WTC11 (cell line): ENCODE data around the gene NRDC. TPM values are rescaled to one million over a fixed set of nuclear protein-coding genes. Genes with fewer than 3 reads are reported as not detected.

Experiments used
- ATAC-seq: fragments of 200-7000 bp; cut with Tn5 transposase; 2 replicates; pipeline ENCODE4 v1.10.0; 2021; ENCODE audit warnings: mild to moderate bottlenecking, moderate library complexity
- CTCF ChIA-PET: fragments of 300-600 bp; sonication (Branson Sonifier 250); formaldehyde crosslinking; loops from one replicate; lab custom pipeline; 2021; ENCODE audit warnings: antibody characterized with exemption; lab: Charles Lee
- POLR2A ChIA-PET: fragments of 350-600 bp; sonication (Branson Sonifier 250); formaldehyde crosslinking; loops from one replicate; lab custom pipeline; 2021; ENCODE audit warnings: antibody characterized with exemption; lab: Charles Lee
- DNase-seq: peaks from one replicate; pipeline ENCODE4 v3.0.0; 2021; ENCODE audit warnings: low spot score
- H3K27ac Mint-ChIP-seq: 2 replicates; pipeline ENCODE4 v1.8.0; 2021; ENCODE audit warnings: mixed read lengths
- H3K27me3 Mint-ChIP-seq: 2 replicates; pipeline ENCODE4 v1.8.0; 2021; ENCODE audit warnings: low read depth, mild to moderate bottlenecking, moderate library complexity, mixed read lengths
- H3K36me3 Mint-ChIP-seq: 2 replicates; pipeline ENCODE4 v1.8.0; 2021; ENCODE audit warnings: mixed read lengths
- H3K4me1 Mint-ChIP-seq: 2 replicates; pipeline ENCODE4 v1.8.0; 2022; ENCODE audit warnings: mixed read lengths
- H3K4me3 Mint-ChIP-seq: 2 replicates; pipeline ENCODE4 v1.8.0; 2021; ENCODE audit warnings: mild to moderate bottlenecking, moderate library complexity, mixed read lengths
- H3K9me3 Mint-ChIP-seq: 2 replicates; pipeline ENCODE4 v1.8.0; 2021; ENCODE audit warnings: mixed read lengths
- ATF1 ChIP-seq: sonication (generic); formaldehyde crosslinking; IDR thresholded peaks from 2 replicates; pipeline ENCODE4 v1.8.1; 2023; ENCODE audit warnings: mild to moderate bottlenecking, moderate library complexity, missing genetic modification reagents
- CBFB ChIP-seq: sonication (generic); formaldehyde crosslinking; IDR thresholded peaks from 2 replicates; pipeline ENCODE4 v1.8.1; 2022; ENCODE audit warnings: mild to moderate bottlenecking, low read depth, missing genetic modification reagents
- EMX1 ChIP-seq: fragments of 250-450 bp; sonication (Bioruptor Pico); IDR thresholded peaks from 2 replicates; pipeline ENCODE4 v1.8.0; 2021; ENCODE audit warnings: mild to moderate bottlenecking
- IRF2 ChIP-seq: sonication (generic); formaldehyde crosslinking; IDR thresholded peaks from 2 replicates; pipeline ENCODE4 v1.8.0; 2022; ENCODE audit warnings: low read depth, missing genetic modification reagents, borderline replicate concordance
- MYBL2 ChIP-seq: sonication (generic); formaldehyde crosslinking; IDR thresholded peaks from 2 replicates; pipeline ENCODE4 v1.8.1; 2023; ENCODE audit warnings: mild to moderate bottlenecking, moderate library complexity, missing genetic modification reagents
- NFYB ChIP-seq: sonication (generic); formaldehyde crosslinking; conservative IDR thresholded peaks from 2 replicates; pipeline ENCODE4 v1.8.0; 2022; ENCODE audit warnings: low read depth, missing genetic modification reagents
- OVOL2 ChIP-seq: fragments of 250-450 bp; sonication (Bioruptor Pico); IDR thresholded peaks from 2 replicates; pipeline ENCODE4 v1.9.0; 2021; ENCODE audit warnings: mild to moderate bottlenecking, borderline replicate concordance
- SOX15 ChIP-seq: fragments of 250-450 bp; sonication (Bioruptor Pico); IDR thresholded peaks from 2 replicates; pipeline ENCODE4 v1.9.0; 2021; ENCODE audit warnings: mild to moderate bottlenecking
- TEAD1 ChIP-seq: sonication (generic); formaldehyde crosslinking; IDR thresholded peaks from 2 replicates; pipeline ENCODE4 v1.8.0; 2022; ENCODE audit warnings: mild to moderate bottlenecking, missing genetic modification reagents
- ZNF396 ChIP-seq: fragments of 250-450 bp; sonication (Bioruptor Pico); IDR thresholded peaks from 2 replicates; pipeline ENCODE4 v1.8.0; 2021; ENCODE audit warnings: mild to moderate bottlenecking, moderate library complexity, borderline replicate concordance
- ZNF423 ChIP-seq: fragments of 250-450 bp; sonication (Bioruptor Pico); IDR thresholded peaks from 2 replicates; pipeline ENCODE4 v2.1.2; 2022; ENCODE audit warnings: mild to moderate bottlenecking, moderate library complexity
- total RNA-seq: library from RNA; stranded (reverse); gene quantifications from 3 replicates; pipeline ENCODE4 v1.2.3, GENCODE V29; 2021
- TF ChIP-seq, protein P1 (sequence below): sonication (generic); formaldehyde crosslinking; IDR thresholded peaks from 2 replicates; pipeline ENCODE4 v1.8.0; 2022; ENCODE audit warnings: mild to moderate bottlenecking, missing genetic modification reagents
- TF ChIP-seq, protein P2 (sequence below): sonication (generic); formaldehyde crosslinking; conservative IDR thresholded peaks from 2 replicates; pipeline ENCODE4 v1.8.1; 2023; ENCODE audit warnings: mild to moderate bottlenecking, low read depth, missing genetic modification reagents, moderate library complexity
- TF ChIP-seq, protein P3 (sequence below): sonication (generic); formaldehyde crosslinking; IDR thresholded peaks from 2 replicates; pipeline ENCODE4 v1.8.0; 2022; ENCODE audit warnings: mild to moderate bottlenecking, missing genetic modification reagents
- TF ChIP-seq, protein P4 (sequence below): fragments of 250-450 bp; sonication (Bioruptor Pico); IDR thresholded peaks from 2 replicates; pipeline ENCODE4 v2.1.2; 2022; ENCODE audit warnings: mild to moderate bottlenecking, moderate library complexity
- TF ChIP-seq, protein P5 (sequence below): sonication (generic); formaldehyde crosslinking; IDR thresholded peaks from 2 replicates; pipeline ENCODE4 v1.8.1; 2023; ENCODE audit warnings: mild to moderate bottlenecking, moderate library complexity, missing genetic modification reagents
- TF ChIP-seq, protein P6 (sequence below): fragments of 250-450 bp; sonication (Bioruptor Pico); conservative IDR thresholded peaks from 2 replicates; pipeline ENCODE4 v1.9.0; 2021; ENCODE audit warnings: mild to moderate bottlenecking
- TF ChIP-seq, protein P7 (sequence below): sonication (generic); formaldehyde crosslinking; IDR thresholded peaks from 2 replicates; pipeline ENCODE4 v1.8.1; 2023; ENCODE audit warnings: mild to moderate bottlenecking, missing genetic modification reagents, moderate library complexity
- TF ChIP-seq, protein P8 (sequence below): sonication (generic); formaldehyde crosslinking; IDR thresholded peaks from 2 replicates; pipeline ENCODE4 v1.8.1; 2022; ENCODE audit warnings: mild to moderate bottlenecking, missing genetic modification reagents, moderate library complexity, borderline replicate concordance
- TF ChIP-seq, protein P9 (sequence below): fragments of 250-450 bp; sonication (Bioruptor Pico); IDR thresholded peaks from 2 replicates; pipeline ENCODE4 v1.9.0; 2021; ENCODE audit warnings: mild to moderate bottlenecking

The NRDC gene
- total RNA-seq, 1 experiment from 2014 or later, result 201 TPM

DNA sequence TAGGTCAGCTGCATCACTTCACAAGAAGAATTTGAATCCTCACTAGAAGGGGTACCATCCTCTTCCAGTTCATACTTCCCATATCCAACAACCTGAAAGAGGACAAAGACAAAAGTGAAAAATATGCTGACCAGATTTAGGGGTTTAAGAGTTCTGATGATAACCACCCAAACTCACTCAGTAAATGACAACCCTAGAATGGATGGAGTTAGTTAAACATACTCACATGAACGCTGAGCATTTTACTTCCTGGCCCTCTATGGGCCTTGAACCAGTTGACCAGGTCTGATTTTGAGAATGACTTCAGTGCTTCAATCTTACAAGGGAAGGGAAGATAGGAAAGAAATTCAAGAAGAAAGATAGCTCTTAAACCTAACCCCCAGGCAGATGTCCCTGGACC lies 89.2 kb downstream of the NRDC start:
- ChIA-PET CTCF (no interaction called here), POLR2A (no interaction called here)
- Mint-ChIP-seq H3K9me3 (no peaks in the 10 kb centered on the region), H3K36me3 (peaks cover 80% of the 10 kb centered on the region), H3K27ac (no peak overlapping the region), H3K27me3 (no peaks in the 10 kb centered on the region), H3K4me3 (no peak overlapping the region)
- ATAC-seq (no peak), DNase-seq (no peak)
- TF ChIP-seq, protein P1, sequence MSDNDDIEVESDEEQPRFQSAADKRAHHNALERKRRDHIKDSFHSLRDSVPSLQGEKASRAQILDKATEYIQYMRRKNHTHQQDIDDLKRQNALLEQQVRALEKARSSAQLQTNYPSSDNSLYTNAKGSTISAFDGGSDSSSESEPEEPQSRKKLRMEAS (CRISPR knock-in tag), result no peak
- no peak for TF ChIP-seq ZNF396 (CRISPR knock-in tag)
- TF ChIP-seq, protein P2, sequence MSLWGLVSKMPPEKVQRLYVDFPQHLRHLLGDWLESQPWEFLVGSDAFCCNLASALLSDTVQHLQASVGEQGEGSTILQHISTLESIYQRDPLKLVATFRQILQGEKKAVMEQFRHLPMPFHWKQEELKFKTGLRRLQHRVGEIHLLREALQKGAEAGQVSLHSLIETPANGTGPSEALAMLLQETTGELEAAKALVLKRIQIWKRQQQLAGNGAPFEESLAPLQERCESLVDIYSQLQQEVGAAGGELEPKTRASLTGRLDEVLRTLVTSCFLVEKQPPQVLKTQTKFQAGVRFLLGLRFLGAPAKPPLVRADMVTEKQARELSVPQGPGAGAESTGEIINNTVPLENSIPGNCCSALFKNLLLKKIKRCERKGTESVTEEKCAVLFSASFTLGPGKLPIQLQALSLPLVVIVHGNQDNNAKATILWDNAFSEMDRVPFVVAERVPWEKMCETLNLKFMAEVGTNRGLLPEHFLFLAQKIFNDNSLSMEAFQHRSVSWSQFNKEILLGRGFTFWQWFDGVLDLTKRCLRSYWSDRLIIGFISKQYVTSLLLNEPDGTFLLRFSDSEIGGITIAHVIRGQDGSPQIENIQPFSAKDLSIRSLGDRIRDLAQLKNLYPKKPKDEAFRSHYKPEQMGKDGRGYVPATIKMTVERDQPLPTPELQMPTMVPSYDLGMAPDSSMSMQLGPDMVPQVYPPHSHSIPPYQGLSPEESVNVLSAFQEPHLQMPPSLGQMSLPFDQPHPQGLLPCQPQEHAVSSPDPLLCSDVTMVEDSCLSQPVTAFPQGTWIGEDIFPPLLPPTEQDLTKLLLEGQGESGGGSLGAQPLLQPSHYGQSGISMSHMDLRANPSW (CRISPR knock-in tag), result no peak
- TF ChIP-seq SOX15 (CRISPR knock-in tag), result no peak
- no peak for TF ChIP-seq MYBL2 (CRISPR knock-in tag)
- TF ChIP-seq IRF2 (CRISPR knock-in tag), result no peak
- TF ChIP-seq, protein P3, sequence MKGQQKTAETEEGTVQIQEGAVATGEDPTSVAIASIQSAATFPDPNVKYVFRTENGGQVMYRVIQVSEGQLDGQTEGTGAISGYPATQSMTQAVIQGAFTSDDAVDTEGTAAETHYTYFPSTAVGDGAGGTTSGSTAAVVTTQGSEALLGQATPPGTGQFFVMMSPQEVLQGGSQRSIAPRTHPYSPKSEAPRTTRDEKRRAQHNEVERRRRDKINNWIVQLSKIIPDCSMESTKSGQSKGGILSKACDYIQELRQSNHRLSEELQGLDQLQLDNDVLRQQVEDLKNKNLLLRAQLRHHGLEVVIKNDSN (CRISPR knock-in tag), result no peak
- TF ChIP-seq NFYB (CRISPR knock-in tag), result no peak
- TF ChIP-seq, protein P4, sequence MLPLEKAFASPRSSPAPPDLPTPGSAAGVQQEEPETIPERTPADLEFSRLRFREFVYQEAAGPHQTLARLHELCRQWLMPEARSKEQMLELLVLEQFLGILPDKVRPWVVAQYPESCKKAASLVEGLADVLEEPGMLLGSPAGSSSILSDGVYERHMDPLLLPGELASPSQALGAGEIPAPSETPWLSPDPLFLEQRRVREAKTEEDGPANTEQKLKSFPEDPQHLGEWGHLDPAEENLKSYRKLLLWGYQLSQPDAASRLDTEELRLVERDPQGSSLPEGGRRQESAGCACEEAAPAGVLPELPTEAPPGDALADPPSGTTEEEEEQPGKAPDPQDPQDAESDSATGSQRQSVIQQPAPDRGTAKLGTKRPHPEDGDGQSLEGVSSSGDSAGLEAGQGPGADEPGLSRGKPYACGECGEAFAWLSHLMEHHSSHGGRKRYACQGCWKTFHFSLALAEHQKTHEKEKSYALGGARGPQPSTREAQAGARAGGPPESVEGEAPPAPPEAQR (CRISPR knock-in tag), result no peak
- TF ChIP-seq ZNF423 (CRISPR knock-in tag), result no peak
- TF ChIP-seq, protein P5, sequence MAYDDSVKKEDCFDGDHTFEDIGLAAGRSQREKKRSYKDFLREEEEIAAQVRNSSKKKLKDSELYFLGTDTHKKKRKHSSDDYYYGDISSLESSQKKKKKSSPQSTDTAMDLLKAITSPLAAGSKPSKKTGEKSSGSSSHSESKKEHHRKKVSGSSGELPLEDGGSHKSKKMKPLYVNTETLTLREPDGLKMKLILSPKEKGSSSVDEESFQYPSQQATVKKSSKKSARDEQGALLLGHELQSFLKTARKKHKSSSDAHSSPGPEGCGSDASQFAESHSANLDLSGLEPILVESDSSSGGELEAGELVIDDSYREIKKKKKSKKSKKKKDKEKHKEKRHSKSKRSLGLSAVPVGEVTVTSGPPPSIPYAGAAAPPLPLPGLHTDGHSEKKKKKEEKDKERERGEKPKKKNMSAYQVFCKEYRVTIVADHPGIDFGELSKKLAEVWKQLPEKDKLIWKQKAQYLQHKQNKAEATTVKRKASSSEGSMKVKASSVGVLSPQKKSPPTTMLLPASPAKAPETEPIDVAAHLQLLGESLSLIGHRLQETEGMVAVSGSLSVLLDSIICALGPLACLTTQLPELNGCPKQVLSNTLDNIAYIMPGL, result no peak
- no peak for TF ChIP-seq OVOL2 (CRISPR knock-in tag)
- no peak for TF ChIP-seq TEAD1 (CRISPR knock-in tag)
- TF ChIP-seq ATF1, result no peak
- TF ChIP-seq EMX1, result no peak
- TF ChIP-seq, protein P6, sequence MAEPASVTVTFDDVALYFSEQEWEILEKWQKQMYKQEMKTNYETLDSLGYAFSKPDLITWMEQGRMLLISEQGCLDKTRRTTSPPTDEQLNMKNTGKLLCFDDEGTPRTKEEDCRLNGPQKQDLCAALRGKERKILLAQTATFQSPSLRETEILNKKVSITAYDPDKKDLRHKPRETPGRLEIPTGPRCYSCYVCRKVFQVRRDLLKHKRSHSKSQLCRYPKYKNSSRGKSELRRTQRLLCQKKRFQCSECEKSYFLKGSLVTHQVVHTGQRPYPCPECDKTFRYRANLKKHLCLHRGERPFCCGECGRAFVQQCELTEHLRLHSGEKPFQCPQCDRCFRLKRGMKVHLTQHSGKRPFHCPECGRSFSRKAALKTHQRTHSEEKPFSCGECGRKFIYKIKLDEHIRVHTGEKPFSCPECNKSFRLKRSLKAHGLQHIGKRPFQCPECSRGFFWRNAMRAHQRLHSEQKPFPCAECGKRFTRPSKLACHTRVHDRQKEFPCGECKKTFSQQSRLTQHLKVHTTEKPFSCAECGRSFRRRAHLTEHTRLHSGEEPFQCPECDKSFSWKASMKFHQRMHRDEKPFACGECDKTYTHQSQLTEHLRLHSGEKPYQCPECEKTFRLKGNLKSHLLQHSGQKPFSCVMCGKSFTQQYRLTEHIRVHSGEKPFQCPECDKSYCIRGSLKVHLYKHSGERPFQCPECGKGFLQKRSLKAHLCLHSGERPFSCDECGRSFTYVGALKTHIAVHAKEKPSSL (CRISPR knock-in tag), result no peak
- TF ChIP-seq, protein P7, sequence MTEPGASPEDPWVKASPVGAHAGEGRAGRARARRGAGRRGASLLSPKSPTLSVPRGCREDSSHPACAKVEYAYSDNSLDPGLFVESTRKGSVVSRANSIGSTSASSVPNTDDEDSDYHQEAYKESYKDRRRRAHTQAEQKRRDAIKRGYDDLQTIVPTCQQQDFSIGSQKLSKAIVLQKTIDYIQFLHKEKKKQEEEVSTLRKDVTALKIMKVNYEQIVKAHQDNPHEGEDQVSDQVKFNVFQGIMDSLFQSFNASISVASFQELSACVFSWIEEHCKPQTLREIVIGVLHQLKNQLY (CRISPR knock-in tag), result no peak
- TF ChIP-seq CBFB (CRISPR knock-in tag), result no peak
- TF ChIP-seq, protein P8, sequence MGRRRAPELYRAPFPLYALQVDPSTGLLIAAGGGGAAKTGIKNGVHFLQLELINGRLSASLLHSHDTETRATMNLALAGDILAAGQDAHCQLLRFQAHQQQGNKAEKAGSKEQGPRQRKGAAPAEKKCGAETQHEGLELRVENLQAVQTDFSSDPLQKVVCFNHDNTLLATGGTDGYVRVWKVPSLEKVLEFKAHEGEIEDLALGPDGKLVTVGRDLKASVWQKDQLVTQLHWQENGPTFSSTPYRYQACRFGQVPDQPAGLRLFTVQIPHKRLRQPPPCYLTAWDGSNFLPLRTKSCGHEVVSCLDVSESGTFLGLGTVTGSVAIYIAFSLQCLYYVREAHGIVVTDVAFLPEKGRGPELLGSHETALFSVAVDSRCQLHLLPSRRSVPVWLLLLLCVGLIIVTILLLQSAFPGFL (CRISPR knock-in tag), result no peak
- TF ChIP-seq, protein P9, sequence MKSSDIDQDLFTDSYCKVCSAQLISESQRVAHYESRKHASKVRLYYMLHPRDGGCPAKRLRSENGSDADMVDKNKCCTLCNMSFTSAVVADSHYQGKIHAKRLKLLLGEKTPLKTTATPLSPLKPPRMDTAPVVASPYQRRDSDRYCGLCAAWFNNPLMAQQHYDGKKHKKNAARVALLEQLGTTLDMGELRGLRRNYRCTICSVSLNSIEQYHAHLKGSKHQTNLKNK (CRISPR knock-in tag), result no peak
- TF ChIP-seq, all 79 proteins: peak for 0
- no peaks in the 10 kb centered on the region for H3K4me1 Mint-ChIP-seq
